Colonic mucosa (tissue), 4 donors: ENCODE measurements around the gene GGA2. TPM values are rescaled to one million over a fixed set of nuclear protein-coding genes. Genes with fewer than 3 reads are reported as not detected.

Experiments used
- DNase-seq: peaks from one replicate; pipeline ENCODE4 v3.0.0-alpha.2; 2020
- H3K27ac ChIP-seq: fragments of 200-600 bp; one replicate; pipeline ENCODE4 v1.8.0; 2021
- H3K27me3 ChIP-seq: fragments of 200-600 bp; one replicate; pipeline ENCODE4 v1.8.0; 2021
- H3K36me3 ChIP-seq: fragments of 200-600 bp; one replicate; pipeline ENCODE4 v1.8.0; 2021
- H3K4me1 ChIP-seq: fragments of 200-600 bp; one replicate; pipeline ENCODE4 v1.8.0; 2021; ENCODE audit warnings: mild to moderate bottlenecking
- H3K4me3 ChIP-seq: fragments of 200-600 bp; one replicate; pipeline ENCODE4 v1.8.0; 2021
- H3K9ac ChIP-seq, 2 donors: one replicate each; pipeline ENCODE4 v1.7.0; 2013; ENCODE audit warnings: control low read depth in 2 of 2, low read depth in 2 of 2, low read length in 2 of 2
- H3K9me3 ChIP-seq: fragments of 200-600 bp; one replicate; pipeline ENCODE4 v1.8.0; 2021
- CTCF ChIP-seq: fragments of 200-600 bp; IDR thresholded peaks from one replicate; pipeline ENCODE4 v1.8.0; 2022; ENCODE audit warnings: antibody characterized with exemption, mild to moderate bottlenecking
- intact Hi-C: fragments of 100-400 bp; cut with DNase I; formaldehyde crosslinking; loops from one replicate; pipeline ENCODE4 v1.14.1; 2022
- total RNA-seq, 2 donors: library from RNA; stranded (reverse); fragmentation: NEBNext Ultra II Directional in 1 of 2; extraction: Animal tissue kit (Norgen Biotek cat#: 25700) in 1 of 2; gene quantifications; one replicate each; pipeline ENCODE4 v1.2.1, GENCODE V29; 2021
- donor health status: healthy.
- donor health status: DM: no; HTN: no; CAD: no.
- donor health status: DM: no; HTN: no; CAD: no.

GGA2 gene
- total RNA-seq, 2 donors from 2014 or later = 45.3 to 48.0 TPM

DNA sequence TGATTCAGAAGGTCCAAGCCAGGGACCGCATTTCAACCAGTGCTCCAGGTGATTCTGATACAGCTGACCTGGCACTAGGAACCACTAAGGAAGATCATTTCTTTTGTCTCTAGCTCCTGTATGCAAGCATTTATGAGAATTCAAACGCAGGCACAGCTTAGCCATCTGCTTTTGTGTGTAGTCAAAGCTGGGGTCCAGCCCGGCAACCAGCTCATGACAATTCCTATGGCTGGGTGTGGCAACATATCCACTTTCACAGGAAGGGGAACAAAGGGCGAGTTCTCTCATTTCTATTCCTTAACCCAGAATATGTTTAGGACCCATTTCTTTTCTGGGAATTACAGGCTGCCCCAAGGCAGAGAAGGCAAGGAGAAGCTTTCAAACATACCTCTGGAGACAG lies 30.0 kb downstream of the GGA2 start:
- intact Hi-C loops = no loop called here
- Histone ChIP-seq H3K27me3 (no peaks in the 10 kb centered on the region), H3K4me1 (no peaks in the 10 kb centered on the region), H3K9me3 (no peaks in the 10 kb centered on the region), H3K27ac (no peak overlapping the region), H3K4me3 (no peak overlapping the region), H3K9ac (no peak overlapping the region), H3K36me3 (peaks cover 21% of the 10 kb centered on the region)
- no peak for DNase-seq
- TF ChIP-seq CTCF = no peak

- intact Hi-C loops = no loop called here
- Histone ChIP-seq H3K36me3 (peaks cover 21% of the 10 kb centered on the region), H3K27me3 (no peaks in the 10 kb centered on the region), H3K9ac (no peak overlapping the region), H3K4me3 (no peak overlapping the region), H3K4me1 (no peaks in the 10 kb centered on the region), H3K9me3 (no peaks in the 10 kb centered on the region), H3K27ac (no peak overlapping the region)
- DNase-seq = no peak
- TF ChIP-seq CTCF = no peak
These were observed 31.2 kb downstream of the GGA2 start for GRCh38 chr16:23479138-23479537.

- no peak for TF ChIP-seq CTCF
- no peak for DNase-seq
- no peak overlapping the region for H3K9ac ChIP-seq
- no peak overlapping the region for H3K27ac ChIP-seq
- H3K4me1 ChIP-seq = no peaks in the 10 kb centered on the region
- peaks cover 21% of the 10 kb centered on the region for H3K36me3 ChIP-seq
- no peaks in the 10 kb centered on the region for H3K9me3 ChIP-seq
- no peak overlapping the region for H3K4me3 ChIP-seq
- intact Hi-C loops = no loop called here
- H3K27me3 ChIP-seq = no peaks in the 10 kb centered on the region
These were observed 31.7 kb downstream of the GGA2 start for GRCh38 chr16:23478566-23478965.

GRCh38 chr16:23476289-23476688 lies 34.0 kb downstream of the GGA2 start:
- intact Hi-C loops = no loop called here

GRCh38 chr16:23469814-23470213 lies 40.5 kb downstream of the GGA2 start:
- DNase-seq = no peak
- Histone ChIP-seq H3K4me1 (no peaks in the 10 kb centered on the region), H3K9me3 (no peaks in the 10 kb centered on the region), H3K4me3 (no peak overlapping the region), H3K36me3 (no peaks in the 10 kb centered on the region), H3K27me3 (no peaks in the 10 kb centered on the region), H3K27ac (no peak overlapping the region), H3K9ac (no peak overlapping the region)
- no peak for TF ChIP-seq CTCF
- intact Hi-C loops = no loop called here

More at GRCh38 chr16:23476289-23476688, 34.0 kb downstream of the GGA2 start:
- H3K27ac ChIP-seq = no peak overlapping the region
- no peak for TF ChIP-seq CTCF
- no peak overlapping the region for H3K9ac ChIP-seq
- no peaks in the 10 kb centered on the region for H3K27me3 ChIP-seq
- no peaks in the 10 kb centered on the region for H3K9me3 ChIP-seq
- DNase-seq = no peak
- H3K36me3 ChIP-seq = peaks cover 16% of the 10 kb centered on the region
- H3K4me1 ChIP-seq = no peaks in the 10 kb centered on the region
- no peak overlapping the region for H3K4me3 ChIP-seq
